Gastrocnemius medialis (tissue), 4 donors: ENCODE results near the gene LARP4B.

Experiments
- CTCF ChIP-seq, 5 experiments: fragments of 450-650 bp in 3 of 5; fragments of 200-600 bp in 2 of 5; sonication (generic) in 2 of 5; IDR thresholded peaks in 4 of 5; conservative IDR thresholded peaks in 1 of 5; 1 replicate in 4 of 5; 2 replicates in 1 of 5; pipeline ENCODE4 v1.5.1; 2016 to 2019; ENCODE audit warnings: antibody characterized with exemption in 5 of 5, mild to moderate bottlenecking in 3 of 5, moderate library complexity in 3 of 5
- POLR2A ChIP-seq, 2 donors: fragments of 450-650 bp; IDR thresholded peaks; one replicate each; pipeline ENCODE4 v1.6.1; 2017; ENCODE audit warnings: antibody characterized with exemption in 2 of 2, mild to moderate bottlenecking in 2 of 2, moderate library complexity in 2 of 2

GRCh38 chr10:767794-768193, 163.7 kb downstream of the LARP4B start:
- no peak for TF ChIP-seq POLR2A (IDR thresholded peaks at IDR 0.05)
- TF ChIP-seq CTCF (IDR thresholded peaks at IDR 0.05 in 4 of 5, conservative IDR thresholded peaks at IDR 0.05 in 1 of 5): no peak
